ENCODE results near the gene MIF4GD. TPM values are rescaled to one million over a fixed set of nuclear protein-coding genes. Genes with fewer than 3 reads are reported as not detected.

MIF4GD gene
- total RNA-seq, 1 donor from 2014 or later = 55.2 TPM

GRCh38 chr17:75227729-75228128 is 43.3 kb downstream of the MIF4GD start:
- TF ChIP-seq CTCF (IDR thresholded peaks at IDR 0.05) = no peak
- peaks cover 83% of the 10 kb centered on the region for H3K36me3 Mint-ChIP-seq (ENCODE audit: low read depth)
- CTCF ChIA-PET = no interaction called here
- ATAC-seq (ENCODE audit: low read depth) = no peak
- intact Hi-C loops (cut with micrococcal nuclease) = no loop called here
- H3K4me3 Mint-ChIP-seq = no peak overlapping the region
- POLR2A ChIA-PET = no interaction called here
- no peaks in the 10 kb centered on the region for H3K9me3 Mint-ChIP-seq
- DNase-seq = no peak
- no peak overlapping the region for H3K27ac Mint-ChIP-seq
- H3K4me1 Mint-ChIP-seq = no peaks in the 10 kb centered on the region
- no peaks in the 10 kb centered on the region for H3K27me3 Mint-ChIP-seq

GRCh38 chr17:75225016-75225415 is 46.0 kb downstream of the MIF4GD start:
- Mint-ChIP-seq H3K9me3 (no peaks in the 10 kb centered on the region), H3K27ac (no peak overlapping the region), H3K27me3 (no peaks in the 10 kb centered on the region), H3K4me3 (no peak overlapping the region), H3K4me1 (no peaks in the 10 kb centered on the region), H3K36me3 (ENCODE audit: low read depth) (peaks cover 68% of the 10 kb centered on the region)
- ChIA-PET POLR2A (no interaction called here), CTCF (interaction anchor here (1.3 kb wide), 1 partner anchor 187 kb away, joined by 3 read pairs; no protein-coding TSS in a partner anchor)
- no peak for ATAC-seq (ENCODE audit: low read depth)
- no peak for TF ChIP-seq CTCF (IDR thresholded peaks at IDR 0.05)
- intact Hi-C loops (cut with micrococcal nuclease) = no loop called here
- no peak for DNase-seq

GRCh38 chr17:75219815-75220214 is 51.2 kb downstream of the MIF4GD start:
- Mint-ChIP-seq H3K4me3 (no peak overlapping the region), H3K4me1 (no peaks in the 10 kb centered on the region), H3K27ac (no peak overlapping the region), H3K36me3 (ENCODE audit: low read depth) (peaks cover 69% of the 10 kb centered on the region), H3K27me3 (no peaks in the 10 kb centered on the region), H3K9me3 (no peaks in the 10 kb centered on the region)
- ChIA-PET POLR2A (interaction anchor here (0.6 to 0.9 kb wide), 3 partner anchors 18 to 65 kb away, joined by 3 to 6 read pairs (median 4); no protein-coding TSS in a partner anchor), CTCF (no interaction called here)
- intact Hi-C loops (cut with micrococcal nuclease) = no loop called here
- DNase-seq (no peak), ATAC-seq (ENCODE audit: low read depth) (no peak)
- TF ChIP-seq CTCF (IDR thresholded peaks at IDR 0.05) = no peak

GRCh38 chr17:75218131-75218530 is 52.9 kb downstream of the MIF4GD start:
- ATAC-seq (ENCODE audit: low read depth) = no peak

More at GRCh38 chr17:75218131-75218530, 52.9 kb downstream of the MIF4GD start:
- no peak for DNase-seq
- Mint-ChIP-seq H3K9me3 (no peaks in the 10 kb centered on the region), H3K4me3 (no peak overlapping the region), H3K4me1 (no peaks in the 10 kb centered on the region), H3K36me3 (ENCODE audit: low read depth) (peaks cover 74% of the 10 kb centered on the region), H3K27me3 (no peaks in the 10 kb centered on the region), H3K27ac (no peak overlapping the region)
- TF ChIP-seq CTCF (IDR thresholded peaks at IDR 0.05) = no peak
- intact Hi-C loops (cut with micrococcal nuclease) = loop anchor here (1.0 kb wide), 1 partner anchor 14 kb away; no protein-coding TSS in a partner anchor
- CTCF ChIA-PET = no interaction called here
- POLR2A ChIA-PET = no interaction called here

Other genes starting within 250 kb of the MIF4GD start
- 158 and 181 TPM in 2 replicates for gene ATP5PD, start 224.3 kb downstream of the MIF4GD start, total RNA-seq
- gene KCTD2, start 224.0 kb downstream of the MIF4GD start, total RNA-seq = 19.5 and 20.2 TPM in 2 replicates
- 4.9 and 5.7 TPM in 2 replicates for gene SLC16A5, start 183.3 kb downstream of the MIF4GD start, total RNA-seq
- gene ARMC7, start 161.3 kb downstream of the MIF4GD start, total RNA-seq = 11.8 and 15.4 TPM in 2 replicates
- gene NT5C, start 139.5 kb downstream of the MIF4GD start, total RNA-seq = 95.0 and 98.2 TPM in 2 replicates
- gene JPT1, start 116.7 kb downstream of the MIF4GD start, total RNA-seq = 70.5 and 72.9 TPM in 2 replicates
- 365 and 394 TPM in 2 replicates for gene SUMO2, start 88.3 kb downstream of the MIF4GD start, total RNA-seq
- gene NUP85, start 65.6 kb downstream of the MIF4GD start, total RNA-seq = 103 and 107 TPM in 2 replicates
- gene GGA3, start 9.6 kb downstream of the MIF4GD start, total RNA-seq = 116 and 119 TPM in 2 replicates
- 67.6 and 71.3 TPM in 2 replicates for gene MRPS7, start 9.4 kb downstream of the MIF4GD start, total RNA-seq
- gene SLC25A19, start 18.2 kb upstream of the MIF4GD start, total RNA-seq = 87.6 and 96.7 TPM in 2 replicates
- gene GRB2, start 134.4 kb upstream of the MIF4GD start, total RNA-seq = 307 and 320 TPM in 2 replicates
- 80.3 and 86.6 TPM in 2 replicates for gene TMEM94, start 185.4 kb upstream of the MIF4GD start, total RNA-seq
- gene CASKIN2, start 244.3 kb upstream of the MIF4GD start, total RNA-seq = 1.2 and 1.4 TPM in 2 replicates
- gene TSEN54, start 245.3 kb upstream of the MIF4GD start, total RNA-seq = 21.0 and 24.9 TPM in 2 replicates

Measured in activated B cell treated with CpG ODN at 0.5 μM for 24 hours (primary cell).